OCI-LY7 (cell line): ENCODE results near the gene TMC1.

Experiments used
- CTCF ChIP-seq: fragments of 200-600 bp; sonication (generic); conservative IDR thresholded peaks from 2 replicates; pipeline ENCODE4 v1.5.1; 2014; ENCODE audit warnings: mild to moderate bottlenecking, antibody characterized with exemption, low read length, moderate library complexity, mixed read lengths
- EZH2phosphoT487 ChIP-seq: fragments of 200-600 bp; sonication (generic); IDR thresholded peaks from 2 replicates; pipeline ENCODE4 v1.6.1; 2018; ENCODE audit warnings: low read depth, borderline replicate concordance, mild to moderate bottlenecking, mixed run types, antibody characterized with exemption, low read length, moderate library complexity, mixed read lengths

GRCh38 chr9:72884508-72884907 is 363.1 kb downstream of the TMC1 start:
- TF ChIP-seq CTCF (no peak), EZH2phosphoT487 (no peak)
